Measurements from ENCODE around the gene C6orf62.
"Not testable (repeated sequence)": the region's sequence is repeated elsewhere in the genome, so short reads cannot be mapped to it uniquely, and the experiment has no call there.

Gene C6orf62

DNA sequence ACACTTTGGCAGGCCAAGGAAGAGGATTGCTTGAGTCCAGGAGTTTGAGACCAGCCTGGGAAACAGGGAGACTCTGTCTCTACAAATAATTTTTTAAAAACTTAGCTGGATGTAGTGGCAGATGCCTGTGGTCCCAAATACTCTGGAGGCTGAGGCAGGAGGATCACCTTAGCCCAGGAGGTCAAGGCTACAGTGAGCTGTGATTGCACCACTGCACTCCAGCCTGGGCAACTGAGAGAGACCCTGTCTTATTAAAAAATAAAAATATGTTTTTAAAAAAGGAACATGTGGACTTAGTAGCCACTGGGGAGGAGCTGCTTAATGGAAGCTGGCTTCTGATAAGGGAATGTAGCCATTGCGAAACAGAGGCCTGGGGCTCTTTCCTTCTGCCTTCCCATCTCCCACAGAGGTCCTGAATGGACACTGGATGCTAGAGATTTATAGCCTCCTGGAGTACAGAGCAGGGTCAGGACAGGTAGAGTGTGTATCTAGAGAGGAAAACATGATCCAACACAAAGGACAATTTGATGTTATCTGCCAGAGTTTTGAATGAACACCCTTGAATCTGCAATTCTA, 34.1 kb upstream of the C6orf62 start:
- Histone ChIP-seq H3K4me3 (IDR thresholded peaks at IDR 0.05; ENCODE audit: insufficient read depth, low read depth, low read length) (no peak overlapping the region), H3K4me1 (ENCODE audit: low read depth, poor library complexity, severe bottlenecking) (no peaks in the 10 kb centered on the region), H3K4me2 (no peak overlapping the region), H3K36me3 (ENCODE audit: insufficient read depth) (no peaks in the 10 kb centered on the region), H2AFZ (ENCODE audit: low read depth) (no peak overlapping the region), H4K20me1 (ENCODE audit: insufficient read depth) (no peaks in the 10 kb centered on the region), H3K27me3 (ENCODE audit: insufficient read depth, low read depth) (no peaks in the 10 kb centered on the region), H3K79me2 (ENCODE audit: insufficient read depth, low read depth) (no peaks in the 10 kb centered on the region), H3K9ac (no peak overlapping the region), H3K27ac (no peak overlapping the region)
- TF ChIP-seq, protein P1, sequence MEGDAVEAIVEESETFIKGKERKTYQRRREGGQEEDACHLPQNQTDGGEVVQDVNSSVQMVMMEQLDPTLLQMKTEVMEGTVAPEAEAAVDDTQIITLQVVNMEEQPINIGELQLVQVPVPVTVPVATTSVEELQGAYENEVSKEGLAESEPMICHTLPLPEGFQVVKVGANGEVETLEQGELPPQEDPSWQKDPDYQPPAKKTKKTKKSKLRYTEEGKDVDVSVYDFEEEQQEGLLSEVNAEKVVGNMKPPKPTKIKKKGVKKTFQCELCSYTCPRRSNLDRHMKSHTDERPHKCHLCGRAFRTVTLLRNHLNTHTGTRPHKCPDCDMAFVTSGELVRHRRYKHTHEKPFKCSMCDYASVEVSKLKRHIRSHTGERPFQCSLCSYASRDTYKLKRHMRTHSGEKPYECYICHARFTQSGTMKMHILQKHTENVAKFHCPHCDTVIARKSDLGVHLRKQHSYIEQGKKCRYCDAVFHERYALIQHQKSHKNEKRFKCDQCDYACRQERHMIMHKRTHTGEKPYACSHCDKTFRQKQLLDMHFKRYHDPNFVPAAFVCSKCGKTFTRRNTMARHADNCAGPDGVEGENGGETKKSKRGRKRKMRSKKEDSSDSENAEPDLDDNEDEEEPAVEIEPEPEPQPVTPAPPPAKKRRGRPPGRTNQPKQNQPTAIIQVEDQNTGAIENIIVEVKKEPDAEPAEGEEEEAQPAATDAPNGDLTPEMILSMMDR (conservative IDR thresholded peaks at IDR 0.05; ENCODE audit: low read depth, low read length), result no peak

DNA sequence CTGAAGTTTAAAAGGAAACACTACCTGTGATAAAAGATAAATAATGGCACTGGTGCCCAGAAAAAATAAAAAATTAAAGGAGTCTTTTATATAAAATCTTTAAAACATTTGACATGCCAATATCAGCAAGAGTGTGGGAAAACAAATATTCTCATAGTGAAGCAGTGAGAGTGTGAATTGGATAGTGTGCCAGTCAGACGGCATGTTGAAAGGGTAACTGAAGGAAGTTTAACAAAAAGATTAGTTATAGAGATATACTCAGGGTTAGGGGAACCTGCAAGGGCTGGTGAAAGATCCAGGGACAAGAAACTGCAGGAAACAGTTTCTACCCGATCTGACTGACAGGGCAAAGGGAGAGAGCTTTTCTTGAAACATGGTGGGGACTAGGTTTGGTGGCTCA, 33.5 kb upstream of the C6orf62 start:
- Histone ChIP-seq H3K79me2 (ENCODE audit: insufficient read depth, low read depth) (no peaks in the 10 kb centered on the region), H3K4me2 (no peak overlapping the region), H3K4me3 (IDR thresholded peaks at IDR 0.05; ENCODE audit: insufficient read depth, low read depth, low read length) (no peak overlapping the region), H4K20me1 (ENCODE audit: insufficient read depth) (no peaks in the 10 kb centered on the region), H3K9ac (no peak overlapping the region), H3K27ac (no peak overlapping the region), H3K36me3 (ENCODE audit: insufficient read depth) (no peaks in the 10 kb centered on the region), H2AFZ (ENCODE audit: low read depth) (no peak overlapping the region), H3K27me3 (ENCODE audit: insufficient read depth, low read depth) (no peaks in the 10 kb centered on the region), H3K4me1 (ENCODE audit: low read depth, poor library complexity, severe bottlenecking) (no peaks in the 10 kb centered on the region)
- TF ChIP-seq, protein P1 (conservative IDR thresholded peaks at IDR 0.05; ENCODE audit: low read depth, low read length), result no peak

DNA sequence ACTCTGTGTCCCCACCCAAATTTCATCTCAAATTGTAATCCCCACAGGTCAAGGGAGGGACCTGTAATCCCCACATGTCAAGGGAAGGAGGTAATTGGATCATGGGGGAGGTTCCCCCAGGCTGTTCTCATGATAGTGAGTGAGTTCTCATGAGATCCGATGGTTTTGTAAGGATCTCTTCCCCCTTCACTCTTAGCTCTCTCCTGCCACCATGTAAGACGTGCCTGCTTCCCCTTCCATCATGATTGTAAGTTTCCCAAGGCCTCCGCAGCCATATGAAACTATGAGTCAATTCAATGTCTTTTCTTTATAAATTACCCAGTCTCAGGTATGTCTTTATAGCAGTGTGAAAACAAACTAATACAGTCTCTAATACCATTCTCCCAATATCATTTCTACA, 31.9 kb upstream of the C6orf62 start:
- H3K4me2 ChIP-seq; H2AFZ ChIP-seq (ENCODE audit: low read depth): not testable (repeated sequence)

DNA sequence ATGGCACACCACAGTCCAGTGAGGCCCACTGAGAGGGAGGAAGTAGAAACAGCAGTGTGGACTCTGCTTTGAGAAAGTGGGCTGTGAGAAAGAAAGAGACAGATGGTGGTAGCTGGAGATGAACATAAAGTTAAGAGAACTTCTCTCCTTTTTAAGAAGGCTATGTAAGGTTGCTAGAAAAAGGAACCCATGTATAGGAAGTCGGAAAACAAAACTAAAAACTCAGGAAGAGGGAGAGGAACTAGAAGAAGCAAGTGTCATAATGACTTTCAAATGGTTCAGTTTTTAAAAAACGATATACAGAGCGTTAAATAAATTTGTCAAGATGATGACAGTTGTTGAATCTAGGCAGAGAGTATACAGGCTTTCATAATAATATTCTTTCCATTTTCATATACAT, 30.3 kb upstream of the C6orf62 start:
- H3K27ac ChIP-seq, result no peak overlapping the region
- H3K27me3 ChIP-seq (ENCODE audit: insufficient read depth, low read depth), result no peaks in the 10 kb centered on the region
- no peaks in the 10 kb centered on the region for H3K4me1 ChIP-seq (ENCODE audit: low read depth, poor library complexity, severe bottlenecking)
- no peaks in the 10 kb centered on the region for H3K79me2 ChIP-seq (ENCODE audit: insufficient read depth, low read depth)
- H2AFZ ChIP-seq (ENCODE audit: low read depth), result no peak overlapping the region
- H3K4me2 ChIP-seq, result no peak overlapping the region
- H3K4me3 ChIP-seq (IDR thresholded peaks at IDR 0.05; ENCODE audit: insufficient read depth, low read depth, low read length), result no peak overlapping the region
- no peaks in the 10 kb centered on the region for H3K36me3 ChIP-seq (ENCODE audit: insufficient read depth)
- H3K9ac ChIP-seq, result no peak overlapping the region
- no peaks in the 10 kb centered on the region for H4K20me1 ChIP-seq (ENCODE audit: insufficient read depth)
- TF ChIP-seq, protein P1 (conservative IDR thresholded peaks at IDR 0.05; ENCODE audit: low read depth, low read length), result no peak

More for the DNA sequence above, 31.9 kb upstream of the C6orf62 start:
- not testable (repeated sequence) for H3K4me1 ChIP-seq (ENCODE audit: low read depth, poor library complexity, severe bottlenecking); H3K27ac ChIP-seq; H3K9ac ChIP-seq; H3K79me2 ChIP-seq (ENCODE audit: insufficient read depth, low read depth); H3K27me3 ChIP-seq (ENCODE audit: insufficient read depth, low read depth); H3K4me3 ChIP-seq (IDR thresholded peaks at IDR 0.05; ENCODE audit: insufficient read depth, low read depth, low read length); H4K20me1 ChIP-seq (ENCODE audit: insufficient read depth); H3K36me3 ChIP-seq (ENCODE audit: insufficient read depth)

DNA sequence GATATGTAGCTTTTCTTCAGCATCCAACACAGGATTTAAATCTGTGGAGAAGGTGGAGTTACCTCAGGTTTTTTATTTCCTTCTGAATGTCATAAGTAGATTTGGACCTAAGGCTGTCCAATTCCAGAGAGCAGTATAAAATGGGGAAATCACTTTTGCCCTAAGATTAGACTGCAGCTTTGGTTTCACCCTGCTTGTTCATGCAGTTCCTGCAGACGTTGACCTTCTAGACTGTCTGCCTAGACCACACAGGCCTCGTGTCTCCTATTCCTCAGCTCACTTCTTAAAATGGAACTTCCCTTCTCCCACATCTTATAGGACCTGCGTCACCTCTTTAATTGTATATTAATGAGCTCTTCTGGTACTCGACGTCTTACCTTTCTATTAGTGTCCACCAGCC, 26.0 kb upstream of the C6orf62 start:
- TF ChIP-seq, protein P1 (conservative IDR thresholded peaks at IDR 0.05; ENCODE audit: low read depth, low read length), result no peak
- Histone ChIP-seq H4K20me1 (ENCODE audit: insufficient read depth) (no peaks in the 10 kb centered on the region), H3K36me3 (ENCODE audit: insufficient read depth) (no peaks in the 10 kb centered on the region), H3K4me1 (ENCODE audit: low read depth, poor library complexity, severe bottlenecking) (peaks cover 17% of the 10 kb centered on the region), H3K4me2 (no peak overlapping the region), H3K9ac (no peak overlapping the region), H3K27me3 (ENCODE audit: insufficient read depth, low read depth) (no peaks in the 10 kb centered on the region), H3K79me2 (ENCODE audit: insufficient read depth, low read depth) (no peaks in the 10 kb centered on the region), H3K4me3 (IDR thresholded peaks at IDR 0.05; ENCODE audit: insufficient read depth, low read depth, low read length) (no peak overlapping the region), H3K27ac (no peak overlapping the region), H2AFZ (ENCODE audit: low read depth) (no peak overlapping the region)
